GM10248 (cell line): ENCODE measurements around the gene KIF26A.

Source experiments
- CTCF ChIA-PET: fragments of 300-600 bp; sonication (Branson Sonifier 250); formaldehyde crosslinking; extraction: SDS; loops from one replicate; lab custom pipeline; 2021; ENCODE audit warnings: antibody characterized with exemption; lab: Yijun Ruan, JAX
- POLR2A ChIA-PET: fragments of 350-650 bp; sonication (Branson Sonifier 250); formaldehyde crosslinking; extraction: SDS; loops from one replicate; lab custom pipeline; 2020; ENCODE audit warnings: antibody characterized with exemption; lab: Yijun Ruan, JAX
- DNase-seq: peaks from one replicate; pipeline ENCODE4 v3.0.0; 2012; ENCODE audit errors: extremely low spot score
- TF ChIP-seq, protein P1 (sequence below): IDR thresholded peaks from 2 replicates; pipeline ENCODE4 v1.5.1; 2012; ENCODE audit warnings: mild to moderate bottlenecking, low read depth; ENCODE audit errors: extremely low read depth, missing control alignments, control extremely low read depth

The KIF26A gene

DNA sequence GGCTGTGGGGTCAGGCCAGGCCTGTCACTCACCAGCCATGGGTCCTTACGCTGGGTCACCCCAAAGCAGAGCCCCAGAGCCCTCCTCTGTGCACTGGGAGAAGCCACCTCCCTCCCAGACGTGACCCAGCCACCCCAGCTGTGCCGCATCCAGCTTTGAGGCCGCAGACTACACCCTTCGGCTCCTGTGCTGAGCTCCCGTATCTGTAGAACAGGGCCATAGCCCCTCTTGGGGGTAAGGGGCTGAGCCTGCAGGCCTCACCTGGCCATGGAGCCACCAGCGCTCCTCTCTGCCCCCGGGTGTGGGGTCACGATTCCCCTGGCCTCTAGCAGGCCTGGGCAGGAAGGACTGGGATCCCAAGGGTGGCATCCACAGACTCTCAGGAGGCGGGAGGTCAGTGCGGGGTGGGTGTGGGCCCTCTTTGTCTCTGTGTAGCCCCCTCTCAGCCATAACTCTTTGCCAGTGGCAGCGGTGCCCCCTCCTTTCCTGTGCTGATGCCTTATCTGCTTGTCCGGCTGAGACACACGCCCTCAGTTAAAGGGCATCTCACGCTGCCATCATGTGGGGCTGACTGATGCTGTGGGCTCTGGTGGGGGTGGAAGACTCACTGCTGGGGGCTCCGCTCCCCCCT is 36.6 kb upstream of the KIF26A start:
- TF ChIP-seq, protein P1, sequence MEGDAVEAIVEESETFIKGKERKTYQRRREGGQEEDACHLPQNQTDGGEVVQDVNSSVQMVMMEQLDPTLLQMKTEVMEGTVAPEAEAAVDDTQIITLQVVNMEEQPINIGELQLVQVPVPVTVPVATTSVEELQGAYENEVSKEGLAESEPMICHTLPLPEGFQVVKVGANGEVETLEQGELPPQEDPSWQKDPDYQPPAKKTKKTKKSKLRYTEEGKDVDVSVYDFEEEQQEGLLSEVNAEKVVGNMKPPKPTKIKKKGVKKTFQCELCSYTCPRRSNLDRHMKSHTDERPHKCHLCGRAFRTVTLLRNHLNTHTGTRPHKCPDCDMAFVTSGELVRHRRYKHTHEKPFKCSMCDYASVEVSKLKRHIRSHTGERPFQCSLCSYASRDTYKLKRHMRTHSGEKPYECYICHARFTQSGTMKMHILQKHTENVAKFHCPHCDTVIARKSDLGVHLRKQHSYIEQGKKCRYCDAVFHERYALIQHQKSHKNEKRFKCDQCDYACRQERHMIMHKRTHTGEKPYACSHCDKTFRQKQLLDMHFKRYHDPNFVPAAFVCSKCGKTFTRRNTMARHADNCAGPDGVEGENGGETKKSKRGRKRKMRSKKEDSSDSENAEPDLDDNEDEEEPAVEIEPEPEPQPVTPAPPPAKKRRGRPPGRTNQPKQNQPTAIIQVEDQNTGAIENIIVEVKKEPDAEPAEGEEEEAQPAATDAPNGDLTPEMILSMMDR: no peak
- ChIA-PET POLR2A (no interaction called here), CTCF (no interaction called here)
- no peak for DNase-seq

DNA sequence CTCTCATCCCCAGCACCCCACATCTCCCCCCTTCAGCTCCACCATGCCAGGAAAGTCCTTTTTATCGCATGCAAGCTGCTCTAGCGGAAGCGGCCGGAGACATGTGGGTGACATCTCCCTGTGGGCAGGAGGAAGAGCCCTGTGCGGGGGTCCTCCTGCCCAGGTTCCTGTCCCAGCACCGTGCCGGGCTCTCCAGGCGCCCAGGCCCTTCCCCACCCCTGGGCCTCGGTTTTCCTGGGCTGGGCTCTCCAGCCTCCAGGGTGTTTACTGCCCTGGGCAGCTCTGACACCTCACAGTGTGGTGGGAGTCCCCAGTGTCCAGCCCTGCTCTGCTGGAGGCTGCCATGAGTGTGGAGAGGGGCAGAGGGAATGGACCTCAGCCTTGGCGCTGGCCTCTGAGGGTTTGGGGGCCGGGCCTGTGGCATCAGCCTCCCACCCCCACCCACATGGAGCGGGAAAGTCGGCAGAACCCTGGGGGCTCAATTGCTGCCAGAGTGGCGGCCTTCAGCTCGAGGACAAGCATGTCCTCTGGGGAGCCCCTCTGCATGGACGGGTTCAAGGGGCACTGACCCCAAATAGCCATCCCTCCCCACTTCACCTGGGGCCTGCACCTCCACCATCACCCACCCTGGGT is 36.0 kb upstream of the KIF26A start:
- DNase-seq: no peak
- CTCF ChIA-PET: no interaction called here
- POLR2A ChIA-PET: no interaction called here
- TF ChIP-seq, protein P1: no peak

DNA sequence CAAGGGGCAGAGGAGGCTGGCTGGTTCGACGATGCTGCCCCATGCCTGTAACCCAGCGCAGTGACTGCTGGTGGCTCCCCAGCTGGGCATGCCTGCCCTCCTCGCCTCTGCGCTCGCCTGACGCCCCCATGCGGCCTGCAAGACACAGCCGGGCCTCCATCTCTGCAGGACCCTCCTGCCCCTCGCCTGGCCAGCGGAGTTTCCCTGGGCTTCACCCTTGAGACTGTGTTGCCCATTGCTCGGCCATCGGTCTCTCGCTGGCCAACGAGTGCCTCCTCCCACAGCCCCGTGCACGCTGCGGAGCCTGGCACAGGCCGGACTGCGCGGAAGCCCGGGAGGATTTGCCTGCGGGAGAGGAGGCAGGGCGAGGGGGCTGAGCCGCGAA is 35.3 kb upstream of the KIF26A start:
- TF ChIP-seq, protein P1: no peak
- ChIA-PET CTCF (no interaction called here), POLR2A (no interaction called here)
- no peak for DNase-seq

DNA sequence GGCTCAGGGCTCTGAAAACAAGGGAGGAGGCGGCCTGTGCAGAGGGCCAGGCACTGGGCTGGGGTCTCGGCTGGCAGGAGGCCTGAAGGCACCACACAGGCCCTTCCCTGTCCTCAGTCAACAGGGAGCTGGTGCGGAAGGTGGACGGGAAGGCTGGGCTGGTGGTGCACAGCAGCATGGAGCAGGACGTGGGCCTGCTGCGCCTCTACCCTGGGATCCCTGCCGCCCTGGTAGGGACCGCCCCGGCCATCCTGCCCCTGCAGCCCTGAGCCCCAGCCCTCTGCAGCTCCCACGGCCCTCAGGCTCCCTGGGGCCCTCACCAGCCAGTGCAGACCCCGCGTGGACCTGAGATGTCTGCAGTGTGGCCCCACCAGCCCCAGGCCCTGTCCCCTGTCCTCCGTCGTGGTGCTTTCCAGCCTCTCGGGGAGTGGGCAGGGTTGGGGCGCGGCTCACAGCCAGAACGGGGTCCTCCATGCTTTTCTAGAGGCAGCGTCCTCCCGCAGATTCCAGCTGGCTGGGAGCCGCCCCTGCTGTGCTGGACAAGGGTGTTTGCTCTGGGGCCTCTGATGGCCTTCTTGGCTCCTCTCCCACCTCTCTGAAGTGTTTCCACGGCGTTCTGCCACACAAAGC is 34.8 kb upstream of the KIF26A start:
- CTCF ChIA-PET: no interaction called here
- DNase-seq: no peak
- POLR2A ChIA-PET: no interaction called here
- TF ChIP-seq, protein P1: no peak

DNA sequence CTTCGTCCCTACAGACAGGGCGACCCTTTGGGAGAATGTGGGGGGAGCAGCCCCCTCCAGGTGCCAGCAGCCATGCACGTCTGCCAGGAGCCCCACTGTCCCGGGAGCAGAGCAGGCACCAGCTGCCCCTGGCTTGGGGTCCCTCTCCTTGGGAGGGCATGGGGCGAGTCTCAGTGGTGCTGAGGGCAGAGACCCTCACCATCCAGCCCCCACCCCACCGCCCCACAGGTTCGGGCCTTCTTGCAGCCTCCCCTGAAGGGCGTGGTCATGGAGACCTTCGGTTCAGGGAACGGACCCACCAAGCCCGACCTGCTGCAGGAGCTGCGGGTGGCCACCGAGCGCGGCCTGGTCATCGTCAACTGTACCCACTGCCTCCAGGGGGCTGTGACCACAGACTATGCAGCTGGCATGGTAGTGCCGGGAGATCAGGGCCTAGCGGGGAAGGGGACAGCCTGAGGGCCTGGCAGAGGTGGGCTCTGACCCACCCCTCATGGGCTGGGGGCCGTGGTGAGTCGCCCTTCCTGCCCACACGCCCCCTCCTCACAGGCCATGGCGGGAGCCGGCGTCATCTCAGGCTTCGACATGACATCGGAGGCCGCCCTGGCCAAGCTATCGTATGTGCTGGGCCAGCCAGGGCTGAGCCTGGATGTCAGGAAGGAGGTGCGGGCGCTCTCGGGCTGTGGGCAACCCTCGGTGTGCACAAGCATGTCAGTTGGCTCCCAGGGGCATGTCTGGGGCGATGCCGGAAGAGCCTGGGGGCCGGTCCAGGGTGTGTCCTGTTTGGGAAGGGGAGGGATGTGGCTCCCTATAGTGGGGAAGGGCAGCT is 34.1 kb upstream of the KIF26A start:
- ChIA-PET CTCF (interaction anchor here (1.0 kb wide), 1 partner anchor 27 kb away, joined by 3 read pairs; no protein-coding TSS in a partner anchor), POLR2A (no interaction called here)
- TF ChIP-seq, protein P1: no peak
- DNase-seq: no peak
